ENCODE data around the gene TENT4A. TPM values are rescaled to one million over a fixed set of nuclear protein-coding genes. Genes with fewer than 3 reads are reported as not detected.

The TENT4A gene
- total and polyA plus RNA-seq, 10 of the 15 experiments (the other 5 are each of a cell fraction or from before 2014, with no cell fraction given), result 1.4 to 30.6 (median 12.5) TPM

GRCh38 chr5:6722015-6722414, 8.8 kb downstream of the TENT4A start (continued):
- TF ChIP-seq, protein P1, sequence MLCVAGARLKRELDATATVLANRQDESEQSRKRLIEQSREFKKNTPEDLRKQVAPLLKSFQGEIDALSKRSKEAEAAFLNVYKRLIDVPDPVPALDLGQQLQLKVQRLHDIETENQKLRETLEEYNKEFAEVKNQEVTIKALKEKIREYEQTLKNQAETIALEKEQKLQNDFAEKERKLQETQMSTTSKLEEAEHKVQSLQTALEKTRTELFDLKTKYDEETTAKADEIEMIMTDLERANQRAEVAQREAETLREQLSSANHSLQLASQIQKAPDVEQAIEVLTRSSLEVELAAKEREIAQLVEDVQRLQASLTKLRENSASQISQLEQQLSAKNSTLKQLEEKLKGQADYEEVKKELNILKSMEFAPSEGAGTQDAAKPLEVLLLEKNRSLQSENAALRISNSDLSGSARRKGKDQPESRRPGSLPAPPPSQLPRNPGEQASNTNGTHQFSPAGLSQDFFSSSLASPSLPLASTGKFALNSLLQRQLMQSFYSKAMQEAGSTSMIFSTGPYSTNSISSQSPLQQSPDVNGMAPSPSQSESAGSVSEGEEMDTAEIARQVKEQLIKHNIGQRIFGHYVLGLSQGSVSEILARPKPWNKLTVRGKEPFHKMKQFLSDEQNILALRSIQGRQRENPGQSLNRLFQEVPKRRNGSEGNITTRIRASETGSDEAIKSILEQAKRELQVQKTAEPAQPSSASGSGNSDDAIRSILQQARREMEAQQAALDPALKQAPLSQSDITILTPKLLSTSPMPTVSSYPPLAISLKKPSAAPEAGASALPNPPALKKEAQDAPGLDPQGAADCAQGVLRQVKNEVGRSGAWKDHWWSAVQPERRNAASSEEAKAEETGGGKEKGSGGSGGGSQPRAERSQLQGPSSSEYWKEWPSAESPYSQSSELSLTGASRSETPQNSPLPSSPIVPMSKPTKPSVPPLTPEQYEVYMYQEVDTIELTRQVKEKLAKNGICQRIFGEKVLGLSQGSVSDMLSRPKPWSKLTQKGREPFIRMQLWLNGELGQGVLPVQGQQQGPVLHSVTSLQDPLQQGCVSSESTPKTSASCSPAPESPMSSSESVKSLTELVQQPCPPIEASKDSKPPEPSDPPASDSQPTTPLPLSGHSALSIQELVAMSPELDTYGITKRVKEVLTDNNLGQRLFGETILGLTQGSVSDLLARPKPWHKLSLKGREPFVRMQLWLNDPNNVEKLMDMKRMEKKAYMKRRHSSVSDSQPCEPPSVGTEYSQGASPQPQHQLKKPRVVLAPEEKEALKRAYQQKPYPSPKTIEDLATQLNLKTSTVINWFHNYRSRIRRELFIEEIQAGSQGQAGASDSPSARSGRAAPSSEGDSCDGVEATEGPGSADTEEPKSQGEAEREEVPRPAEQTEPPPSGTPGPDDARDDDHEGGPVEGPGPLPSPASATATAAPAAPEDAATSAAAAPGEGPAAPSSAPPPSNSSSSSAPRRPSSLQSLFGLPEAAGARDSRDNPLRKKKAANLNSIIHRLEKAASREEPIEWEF (IDR thresholded peaks at IDR 0.05; ENCODE audit: insufficient replicate concordance, low read depth, low read length), result no peak
- TF ChIP-seq NKRF (conservative IDR thresholded peaks at IDR 0.05) (0 out of 2 replicates have a peak, but pooled peaks have one; percentile 6), SRF (IDR thresholded peaks at IDR 0.05; ENCODE audit: low read depth in 2 of 2, low read length in 2 of 2) (no peak), IKZF1 (conservative IDR thresholded peaks at IDR 0.05) (peak; percentile 65), IKZF2 (IDR thresholded peaks at IDR 0.05) (peak in 1 of 2 experiments; percentile 33; a peak in 1 of 4 replicates), ETV6 (conservative IDR thresholded peaks at IDR 0.05 in 1 of 2, IDR thresholded peaks at IDR 0.05 in 1 of 2; ENCODE audit: borderline replicate concordance in 1 of 2, low read depth in 1 of 2) (peak in 1 of 2 experiments; percentile 93; a peak in 2 of 4 replicates), NR2F1 (conservative IDR thresholded peaks at IDR 0.05) (no peak), NR2C1 (IDR thresholded peaks at IDR 0.05) (no peak)
